Vagina (tissue), 2 donors: ENCODE data around the gene CYBC1.
A peak's percentile ranks its signal among the peaks of the same experiment; 100 is the strongest.

Source experiments
- CTCF ChIP-seq, 3 experiments: fragments of 450-650 bp in 2 of 3; fragments of 200-600 bp in 1 of 3; sonication (generic) in 1 of 3; IDR thresholded peaks; one replicate each; pipeline ENCODE4 v1.5.1; 2017 to 2019; ENCODE audit warnings: antibody characterized with exemption in 3 of 3, mild to moderate bottlenecking in 2 of 3, moderate library complexity in 2 of 3
- POLR2A ChIP-seq, 2 donors: fragments of 450-650 bp; IDR thresholded peaks; one replicate each; pipeline ENCODE4 v1.6.1; 2017; ENCODE audit warnings: antibody characterized with exemption in 2 of 2, mild to moderate bottlenecking in 2 of 2, moderate library complexity in 2 of 2
- POLR2AphosphoS5 ChIP-seq, 2 donors: sonication (generic); formaldehyde crosslinking; IDR thresholded peaks; one replicate each; pipeline ENCODE4 v1.9.0; 2017; ENCODE audit warnings: antibody characterized with exemption in 2 of 2, mild to moderate bottlenecking in 2 of 2, low read depth in 1 of 2; ENCODE audit not compliant: insufficient read depth in 1 of 2

GRCh38 chr17:82494236-82495055 lies 43.9 kb upstream of the CYBC1 start:
- TF ChIP-seq POLR2AphosphoS5 (IDR thresholded peaks at IDR 0.05; ENCODE audit: insufficient read depth in 1 of 2, low read depth in 1 of 2) (peak; percentile 61 to 68), CTCF (IDR thresholded peaks at IDR 0.05) (peak; percentile 48 to 81 (median 80)), POLR2A (IDR thresholded peaks at IDR 0.05) (no peak)
